Skeletal muscle tissue (tissue), 4 donors: ENCODE measurements around the gene CDC42EP4. TPM values are rescaled to one million over a fixed set of nuclear protein-coding genes. Genes with fewer than 3 reads are reported as not detected.

Experiments
- H3K27ac ChIP-seq: one replicate; pipeline ENCODE4 v1.7.0; 2013; ENCODE audit warnings: mild to moderate bottlenecking, low read depth, low read length, inconsistent platforms
- H3K27me3 ChIP-seq, 3 donors: one replicate each; pipeline ENCODE4 v1.7.0; 2013; ENCODE audit warnings: low read length in 3 of 3; ENCODE audit not compliant: control insufficient read depth in 3 of 3, insufficient read depth in 3 of 3
- H3K36me3 ChIP-seq, 3 donors: one replicate each; pipeline ENCODE4 v1.7.0; 2013; ENCODE audit warnings: low read length in 3 of 3; ENCODE audit not compliant: control insufficient read depth in 3 of 3, insufficient read depth in 3 of 3
- H3K4me1 ChIP-seq, 3 donors: one replicate each; pipeline ENCODE4 v1.7.0; 2013; ENCODE audit warnings: low read length in 3 of 3, mild to moderate bottlenecking in 3 of 3; ENCODE audit not compliant: control insufficient read depth in 3 of 3, insufficient read depth in 3 of 3
- H3K4me3 ChIP-seq, 3 donors: one replicate each; pipeline ENCODE4 v1.7.0; 2013; ENCODE audit warnings: low read length in 3 of 3
- H3K9ac ChIP-seq, 3 donors: one replicate each; pipeline ENCODE4 v1.7.0; 2013; ENCODE audit warnings: low read length in 3 of 3, mild to moderate bottlenecking in 3 of 3, moderate library complexity in 2 of 3, low read depth in 1 of 3
- H3K9me3 ChIP-seq, 3 donors: one replicate each; pipeline ENCODE4 v1.7.0; 2013; ENCODE audit warnings: low read length in 3 of 3; ENCODE audit not compliant: control insufficient read depth in 3 of 3
- total RNA-seq: library from RNA; depleted of rRNA; stranded (reverse); fragments of >200 nt; gene quantifications from one replicate; pipeline ENCODE4 v1.2.3, GENCODE V29; 2014
- donor health status: Osteomylitis.

Gene CDC42EP4
- total RNA-seq, 1 donor from 2014 or later = 18.8 TPM

DNA sequence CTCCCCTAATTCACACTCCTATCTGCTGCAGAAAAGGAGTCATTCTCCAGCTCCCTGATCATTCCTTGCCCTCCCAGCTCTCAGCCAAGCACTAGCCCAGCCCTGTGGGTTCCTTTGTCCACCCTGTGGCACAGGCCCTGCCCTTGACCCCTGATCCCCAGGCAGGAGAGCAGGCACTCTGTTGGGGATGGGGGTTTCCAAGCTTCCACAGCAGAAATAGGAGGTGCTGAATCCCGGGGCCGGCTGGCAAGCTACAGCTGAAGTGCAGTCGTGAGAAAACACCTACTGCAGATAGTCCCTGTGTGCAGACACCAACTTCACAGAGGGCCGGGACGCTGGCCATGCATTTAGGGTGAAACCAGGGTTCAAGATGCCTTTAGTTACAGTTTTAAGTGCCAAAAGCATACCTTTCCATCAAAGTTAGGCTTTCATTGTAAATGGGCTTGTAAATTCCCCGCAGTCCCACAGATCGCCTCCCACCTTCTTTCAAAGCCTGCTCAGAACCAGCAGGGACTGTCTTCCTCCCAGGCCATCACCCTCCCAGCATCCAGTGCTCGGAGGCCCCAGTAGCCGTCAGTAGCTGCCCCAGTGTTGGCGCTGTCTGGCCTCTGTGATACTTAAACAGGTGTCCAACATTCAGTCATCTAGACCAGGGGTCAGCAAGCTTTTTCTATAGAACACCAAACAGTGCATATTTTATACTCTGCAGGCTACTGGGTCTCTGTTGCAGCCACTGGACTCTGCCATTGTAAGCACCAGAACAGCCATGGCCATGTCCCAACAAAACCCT lies 60.8 kb downstream of the CDC42EP4 start:
- peaks cover 0 to 2% (median 0%) of the 10 kb centered on the region in 3 donors for H3K4me1 ChIP-seq
- peaks cover 5 to 24% (median 11%) of the 10 kb centered on the region in 3 donors for H3K36me3 ChIP-seq
- H3K27ac ChIP-seq = no peak overlapping the region
- no peak overlapping the region for H3K4me3 ChIP-seq
- no peak overlapping the region for H3K9ac ChIP-seq
- no peaks in the 10 kb centered on the region for H3K9me3 ChIP-seq
- no peaks in the 10 kb centered on the region for H3K27me3 ChIP-seq

DNA sequence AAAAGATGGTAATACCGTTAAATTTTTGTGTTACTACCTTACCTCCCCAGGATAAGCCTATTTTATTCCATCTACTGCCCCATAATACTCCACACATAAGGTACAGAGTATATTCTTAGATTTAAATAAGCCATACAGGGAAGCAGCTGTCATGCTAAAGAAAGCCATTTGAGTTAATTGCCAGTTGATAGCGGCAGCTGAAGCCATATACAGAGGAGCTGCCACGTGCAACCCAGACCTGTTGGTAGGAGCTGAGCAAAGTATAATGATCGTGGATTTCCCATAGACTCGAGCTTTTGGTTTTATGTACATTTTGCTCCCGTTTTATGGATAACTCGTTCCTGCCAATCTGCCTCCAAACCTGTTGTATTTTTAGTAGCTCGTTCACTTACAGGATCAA lies 62.1 kb downstream of the CDC42EP4 start:
- no peaks in the 10 kb centered on the region for H3K27me3 ChIP-seq
- H3K9me3 ChIP-seq = no peaks in the 10 kb centered on the region
- H3K27ac ChIP-seq = no peak overlapping the region
- peaks cover 0 to 2% (median 0%) of the 10 kb centered on the region in 3 donors for H3K4me1 ChIP-seq
- no peak overlapping the region for H3K4me3 ChIP-seq
- H3K9ac ChIP-seq = no peak overlapping the region
- H3K36me3 ChIP-seq = peaks cover 5 to 32% (median 13%) of the 10 kb centered on the region in 3 donors

- no peak overlapping the region for H3K9ac ChIP-seq
- no peak overlapping the region for H3K4me3 ChIP-seq
- H3K4me1 ChIP-seq = peaks cover 0 to 2% (median 0%) of the 10 kb centered on the region in 3 donors
- no peaks in the 10 kb centered on the region for H3K9me3 ChIP-seq
- H3K27ac ChIP-seq = no peak overlapping the region
- H3K36me3 ChIP-seq = peaks cover 7 to 39% (median 19%) of the 10 kb centered on the region in 3 donors
- no peaks in the 10 kb centered on the region for H3K27me3 ChIP-seq
Measured at GRCh38 chr17:73248532-73248931, 63.3 kb downstream of the CDC42EP4 start.

DNA sequence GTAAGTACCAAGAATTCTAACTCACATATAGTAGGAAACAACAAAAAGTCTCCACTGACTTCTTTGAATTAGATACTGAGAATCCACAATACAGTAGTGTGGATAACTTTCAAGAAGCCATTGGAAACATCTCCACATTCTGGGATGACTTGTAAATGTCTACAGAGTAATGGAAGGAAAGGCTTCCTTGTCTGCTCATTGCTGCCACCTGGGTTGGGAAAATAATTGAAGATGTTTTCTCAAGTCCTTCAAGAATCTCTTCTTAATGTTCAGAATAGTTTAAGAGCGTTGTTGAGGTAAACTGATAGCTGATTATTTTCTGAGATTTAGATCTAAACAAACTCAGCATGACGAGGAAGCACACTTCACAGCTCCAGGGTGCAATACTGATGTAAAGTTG lies 64.1 kb downstream of the CDC42EP4 start:
- peaks cover 7 to 43% (median 20%) of the 10 kb centered on the region in 3 donors for H3K36me3 ChIP-seq
- no peaks in the 10 kb centered on the region for H3K9me3 ChIP-seq
- H3K4me3 ChIP-seq = no peak overlapping the region
- no peak overlapping the region for H3K27ac ChIP-seq
- H3K4me1 ChIP-seq = peaks cover 0 to 2% (median 0%) of the 10 kb centered on the region in 3 donors
- no peaks in the 10 kb centered on the region for H3K27me3 ChIP-seq
- no peak overlapping the region for H3K9ac ChIP-seq

DNA sequence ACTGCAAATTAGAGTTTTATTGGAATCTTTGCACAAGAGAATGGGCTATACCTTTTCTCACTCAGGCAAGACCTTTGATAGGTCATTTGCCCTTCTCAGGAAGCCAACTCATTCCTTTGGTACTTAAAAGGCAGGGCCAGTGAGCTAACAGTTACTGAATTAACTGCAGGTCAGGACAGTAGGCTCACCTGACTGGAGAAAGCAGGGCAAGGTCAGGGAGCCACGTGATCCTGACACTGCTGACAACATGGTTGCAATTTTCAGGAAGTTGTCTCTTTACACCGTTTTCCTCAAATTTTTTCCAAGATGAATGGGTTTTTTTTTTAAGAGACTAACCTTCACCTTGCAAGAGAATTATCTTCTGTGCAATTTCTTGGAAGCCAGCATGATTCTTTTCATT lies 71.2 kb downstream of the CDC42EP4 start:
- Histone ChIP-seq H3K27me3 (no peaks in the 10 kb centered on the region), H3K4me3 (peak overlapping the region in 1 of 3 donors; percentile 5), H3K9me3 (no peaks in the 10 kb centered on the region), H3K27ac (no peak overlapping the region), H3K36me3 (peaks cover 11 to 49% (median 43%) of the 10 kb centered on the region in 3 donors), H3K4me1 (peaks cover 4 to 7% (median 7%) of the 10 kb centered on the region in 3 donors), H3K9ac (no peak overlapping the region)

GRCh38 chr17:73237714-73238113 lies 74.1 kb downstream of the CDC42EP4 start:
- Histone ChIP-seq H3K9me3 (no peaks in the 10 kb centered on the region), H3K27ac (no peak overlapping the region), H3K9ac (no peak overlapping the region), H3K4me1 (peaks cover 9 to 19% (median 14%) of the 10 kb centered on the region in 3 donors), H3K27me3 (no peaks in the 10 kb centered on the region), H3K4me3 (no peak overlapping the region), H3K36me3 (peaks cover 13 to 41% (median 36%) of the 10 kb centered on the region in 3 donors)

- Histone ChIP-seq H3K27ac (no peak overlapping the region), H3K4me1 (peaks cover 12 to 24% (median 19%) of the 10 kb centered on the region in 3 donors)
Measured at GRCh38 chr17:73234736-73235135, 77.1 kb downstream of the CDC42EP4 start.

More at GRCh38 chr17:73234736-73235135, 77.1 kb downstream of the CDC42EP4 start:
- H3K9ac ChIP-seq = no peak overlapping the region
- H3K36me3 ChIP-seq = peaks cover 13 to 30% (median 20%) of the 10 kb centered on the region in 3 donors
- no peak overlapping the region for H3K4me3 ChIP-seq
- no peaks in the 10 kb centered on the region for H3K9me3 ChIP-seq
- no peaks in the 10 kb centered on the region for H3K27me3 ChIP-seq

Other genes starting within 250 kb of the CDC42EP4 start
- 13.0 TPM for gene SLC39A11, start 219.3 kb downstream of the CDC42EP4 start, total RNA-seq
- 1.6 TPM for gene SSTR2, start 147.0 kb downstream of the CDC42EP4 start, total RNA-seq
- 18.3 TPM for gene COG1, start 118.9 kb downstream of the CDC42EP4 start, total RNA-seq
- gene CPSF4L, start 50.1 kb downstream of the CDC42EP4 start, total RNA-seq = not detected